Skeletal muscle cell (primary cell): ENCODE data around the gene PANK4.
"Not testable (repeated sequence)": the region's sequence is repeated elsewhere in the genome, so short reads cannot be mapped to it uniquely, and the experiment has no call there.

Experiments used
- DNase-seq: peaks from one replicate; pipeline ENCODE4 v3.0.0-alpha.2; 2010; ENCODE audit warnings: low read depth
- H3K4me3 ChIP-seq: 2 replicates; pipeline ENCODE4 v1.5.1; 2011; ENCODE audit warnings: low read depth, mild to moderate bottlenecking, control low read depth, low read length, moderate library complexity

Gene PANK4

DNA sequence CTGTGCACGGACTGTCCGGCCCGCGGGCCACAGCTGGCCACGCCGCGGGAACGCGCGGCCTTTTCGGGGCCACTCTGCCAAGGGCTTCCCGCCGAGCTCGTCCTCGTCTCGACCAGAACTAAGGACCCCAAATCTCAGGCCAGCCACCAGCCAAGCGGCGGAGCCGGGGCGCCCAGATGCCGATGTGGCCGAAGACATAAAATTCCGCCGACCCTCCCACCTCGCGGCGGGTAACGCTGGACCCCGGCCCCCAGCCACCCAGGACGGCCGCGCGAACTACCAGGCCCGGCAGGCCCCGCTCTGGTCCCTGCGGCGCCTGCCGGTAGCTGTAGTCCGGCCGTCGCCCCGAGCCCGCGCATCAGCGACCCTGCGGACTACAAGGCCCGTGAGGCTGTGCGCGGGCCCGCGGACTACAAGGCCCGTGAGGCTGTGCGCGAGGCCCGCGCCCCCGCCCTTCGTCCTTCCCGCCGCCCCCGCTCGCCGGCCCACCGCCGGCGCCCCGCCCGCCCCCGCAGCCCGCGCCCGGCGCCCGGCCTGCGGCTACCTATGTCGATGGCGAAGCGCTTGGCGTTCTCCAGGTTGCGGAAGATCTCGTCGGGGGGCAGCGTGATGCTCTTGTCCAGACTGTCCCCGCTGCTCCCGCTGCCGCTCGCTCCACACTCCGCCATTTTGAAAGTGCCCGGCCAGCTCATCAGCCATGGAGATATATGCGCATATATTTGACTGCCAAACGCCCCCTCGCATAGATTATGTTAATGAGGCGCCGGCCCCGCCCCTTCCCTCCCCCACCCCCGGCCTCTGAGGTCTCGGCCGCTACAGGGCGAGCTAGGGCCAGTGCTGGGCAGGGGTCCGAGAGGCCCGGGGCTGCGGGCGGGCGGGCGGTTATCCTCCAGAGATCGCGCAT lies at the start of gene PANK4:
PANK4 (minus strand) TSS at position 677 of the 904 bp plus-strand sequence; CDS start at position 668, 9 bp downstream.
- peak; percentile 83 for DNase-seq
- H3K4me3 ChIP-seq = peak within 1 kb of the TSS; percentile 86

DNA sequence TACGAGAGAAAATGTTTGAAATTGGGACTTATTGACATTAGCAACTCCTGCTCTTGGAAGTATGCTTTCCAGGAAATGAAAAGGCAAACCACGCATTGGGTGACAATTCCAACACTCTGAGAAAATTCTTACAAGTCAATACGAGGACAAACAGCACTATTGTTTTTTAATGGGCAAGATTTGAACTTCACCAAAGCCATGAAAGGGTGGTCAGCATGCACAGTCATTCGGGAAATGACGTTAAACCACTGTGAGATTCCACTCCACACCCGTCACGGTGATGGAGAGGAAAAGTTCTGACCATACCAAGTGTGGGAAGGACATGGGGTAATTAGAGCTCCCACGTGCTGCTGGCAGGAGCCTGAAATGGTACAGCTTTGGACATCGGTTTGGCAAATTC lies 48.0 kb upstream of the PANK4 start:
- DNase-seq = no peak
- H3K4me3 ChIP-seq = no peak overlapping the region

DNA sequence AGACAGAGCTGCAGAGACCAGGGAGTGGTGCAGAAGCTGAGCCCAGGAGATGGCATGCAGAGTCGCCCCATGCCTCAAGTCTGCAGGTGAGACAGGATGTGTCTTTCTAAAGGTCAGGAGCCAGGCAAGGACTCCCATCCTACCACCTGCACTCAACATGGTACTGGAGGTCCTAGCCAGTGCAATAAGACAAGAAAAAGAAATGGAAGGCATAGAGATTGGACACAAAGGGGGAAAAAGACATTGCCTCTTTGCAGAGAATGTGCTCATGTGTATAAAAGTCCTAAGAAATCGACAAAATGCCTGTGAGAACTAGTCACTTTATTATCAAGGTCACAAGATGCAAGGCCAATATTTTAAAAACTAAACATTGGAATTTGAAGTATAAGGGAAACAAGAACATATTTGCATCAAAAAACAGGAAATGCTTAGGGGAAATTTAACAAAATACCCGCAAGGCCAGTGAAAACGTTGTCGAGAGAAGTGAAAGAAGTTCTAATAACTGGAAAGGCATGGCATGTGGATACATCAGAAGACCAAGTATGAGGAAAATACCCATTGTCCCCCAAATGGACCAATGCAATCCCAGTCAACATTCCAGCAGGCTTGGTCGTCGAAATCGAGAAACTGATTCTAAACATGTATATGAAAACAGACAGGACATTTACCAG lies 47.0 kb upstream of the PANK4 start:
- no peak for DNase-seq
- no peak overlapping the region for H3K4me3 ChIP-seq

DNA sequence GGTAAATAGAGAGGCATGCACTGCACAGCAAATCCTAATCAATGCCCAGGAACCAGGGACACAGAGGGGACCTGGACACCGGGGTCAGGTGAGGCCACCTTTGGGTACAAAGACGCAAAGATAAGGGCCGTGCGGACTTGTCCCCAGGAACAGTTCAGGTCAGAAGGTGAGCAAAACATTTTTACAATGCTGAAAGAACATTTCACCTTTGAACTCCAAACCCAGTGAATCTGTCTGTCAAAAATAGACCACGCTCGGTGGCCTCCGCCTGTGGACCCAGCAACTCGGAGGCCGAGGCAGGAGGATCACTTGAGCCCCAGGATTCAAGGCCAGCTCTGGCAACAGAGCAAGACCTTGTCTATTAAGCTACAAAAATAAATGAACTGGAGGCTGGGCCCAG lies 45.0 kb upstream of the PANK4 start:
- DNase-seq = no peak
- no peak overlapping the region for H3K4me3 ChIP-seq

DNA sequence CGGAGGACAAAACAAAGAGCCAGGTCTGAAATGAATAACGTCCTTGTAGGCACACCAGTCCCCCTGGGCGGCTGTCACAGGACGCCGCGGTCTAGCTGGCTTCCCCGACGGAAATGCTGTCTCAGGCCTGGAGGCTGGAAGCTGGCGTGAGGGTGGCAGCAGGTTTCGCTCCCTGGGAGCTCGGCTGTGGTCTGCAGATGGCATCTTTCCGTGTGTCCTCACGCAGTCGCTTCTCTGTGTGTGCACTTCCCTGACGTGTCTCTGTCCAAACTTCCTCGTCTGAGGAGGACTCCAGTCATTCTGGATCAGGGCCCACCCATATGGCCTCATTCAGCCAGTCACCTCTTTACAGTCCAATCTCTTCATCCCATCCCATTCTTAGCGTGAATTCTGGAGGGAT lies 43.9 kb upstream of the PANK4 start:
- H3K4me3 ChIP-seq = no peak overlapping the region

DNA sequence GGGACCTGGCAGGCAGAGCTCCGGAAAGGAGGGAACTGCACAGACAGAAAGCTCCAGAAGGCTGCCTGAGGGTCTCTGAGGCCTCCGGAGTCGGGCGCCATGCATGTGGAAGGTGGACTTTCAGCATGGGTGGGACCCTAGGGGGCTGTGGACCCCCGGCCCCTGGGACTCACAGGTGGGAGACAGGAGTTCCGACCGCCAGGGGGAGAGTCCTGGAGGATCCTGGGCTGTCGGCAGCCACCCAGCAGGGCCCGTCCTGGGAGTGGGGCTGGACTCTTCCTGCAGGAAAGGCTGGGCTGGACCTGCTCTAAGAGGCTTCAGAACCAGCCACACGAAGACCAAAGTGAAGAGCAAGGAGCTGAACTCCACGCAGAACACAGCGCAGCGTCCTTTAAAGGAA lies 43.3 kb upstream of the PANK4 start:
- DNase-seq, H3K4me3 ChIP-seq: not testable (repeated sequence)

More for the DNA sequence above, 43.9 kb upstream of the PANK4 start:
- DNase-seq = no peak

DNA sequence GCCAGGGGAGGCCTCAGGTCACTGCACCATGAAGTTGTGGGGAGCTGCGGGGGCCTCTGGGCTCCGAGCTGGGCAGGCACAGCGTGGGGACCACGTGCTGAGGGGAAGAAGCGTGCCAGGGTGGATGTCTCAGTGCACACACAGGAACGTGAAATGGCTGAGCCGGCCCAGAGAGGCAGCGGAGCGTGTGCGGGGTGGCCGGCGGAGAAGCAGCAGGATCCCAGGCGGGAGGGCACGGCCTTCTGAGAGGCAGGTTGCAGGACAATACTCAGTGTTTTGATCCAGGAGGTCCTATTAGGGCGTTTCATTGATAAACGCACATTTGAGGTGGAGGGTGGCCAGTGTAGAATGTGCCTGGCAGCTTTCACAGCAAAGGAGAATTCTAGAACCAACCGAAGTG lies 42.7 kb upstream of the PANK4 start:
- no peak overlapping the region for H3K4me3 ChIP-seq
- no peak for DNase-seq

DNA sequence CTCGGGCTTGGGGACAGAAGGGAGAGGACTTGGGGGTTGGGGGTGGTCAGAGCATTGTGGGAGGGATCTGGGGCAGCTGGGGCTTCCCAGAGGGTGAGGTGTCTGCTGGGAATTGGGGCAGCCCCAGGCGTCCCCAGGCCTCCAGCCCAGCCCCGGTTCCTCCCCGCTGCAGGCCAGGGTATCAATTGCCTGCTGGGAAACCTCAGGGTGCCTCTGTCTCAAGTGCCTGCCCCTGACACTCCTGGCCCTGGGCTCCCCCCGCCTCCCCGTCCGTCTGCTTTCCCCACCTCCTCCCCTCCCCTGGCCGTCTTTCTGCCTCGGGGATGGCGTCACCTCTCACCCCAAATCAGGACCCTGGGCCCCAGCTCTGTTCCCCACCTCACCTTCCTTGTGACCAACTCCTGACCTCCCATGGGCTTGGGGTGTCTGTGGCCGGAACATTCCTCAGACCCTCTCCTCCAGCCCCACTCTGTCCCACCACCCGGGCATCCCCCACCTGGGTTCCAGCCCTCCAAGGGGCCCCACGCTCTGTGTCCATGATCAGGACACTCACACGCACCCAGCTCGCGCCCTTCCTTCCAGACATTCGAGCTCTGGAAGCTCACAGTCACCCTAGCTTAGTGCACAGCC lies 41.9 kb upstream of the PANK4 start:
- H3K4me3 ChIP-seq, DNase-seq: not testable (repeated sequence)

DNA sequence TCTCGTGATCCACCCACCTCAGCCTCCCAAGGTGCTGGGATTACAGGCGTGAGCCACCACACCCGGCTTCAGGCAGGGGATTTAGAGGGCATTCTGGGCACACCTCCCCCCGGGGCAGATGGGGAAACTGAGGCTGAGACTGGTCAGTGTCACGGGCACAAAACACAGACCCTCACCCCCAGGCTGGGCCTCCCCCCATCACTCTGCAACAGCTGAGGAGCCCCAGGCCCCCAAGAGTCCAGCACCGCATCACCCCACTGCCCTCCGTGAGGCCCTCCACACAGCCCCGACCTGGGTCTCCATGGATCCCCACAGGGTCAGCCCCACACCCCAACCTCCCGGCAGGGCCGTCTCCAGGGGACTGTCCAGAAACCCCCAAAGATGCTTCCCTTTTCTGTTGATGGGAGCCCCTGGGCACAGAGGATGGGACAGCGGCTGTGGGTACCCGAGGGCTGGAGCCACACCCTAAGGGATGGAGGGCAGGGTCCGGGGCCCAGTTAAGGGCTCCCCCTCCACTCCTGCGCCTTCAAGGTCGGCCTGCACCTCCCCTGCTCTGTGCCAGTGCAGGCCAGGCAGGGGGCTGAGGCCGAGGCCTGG lies 40.8 kb upstream of the PANK4 start:
- no peak for DNase-seq
- no peak overlapping the region for H3K4me3 ChIP-seq

DNA sequence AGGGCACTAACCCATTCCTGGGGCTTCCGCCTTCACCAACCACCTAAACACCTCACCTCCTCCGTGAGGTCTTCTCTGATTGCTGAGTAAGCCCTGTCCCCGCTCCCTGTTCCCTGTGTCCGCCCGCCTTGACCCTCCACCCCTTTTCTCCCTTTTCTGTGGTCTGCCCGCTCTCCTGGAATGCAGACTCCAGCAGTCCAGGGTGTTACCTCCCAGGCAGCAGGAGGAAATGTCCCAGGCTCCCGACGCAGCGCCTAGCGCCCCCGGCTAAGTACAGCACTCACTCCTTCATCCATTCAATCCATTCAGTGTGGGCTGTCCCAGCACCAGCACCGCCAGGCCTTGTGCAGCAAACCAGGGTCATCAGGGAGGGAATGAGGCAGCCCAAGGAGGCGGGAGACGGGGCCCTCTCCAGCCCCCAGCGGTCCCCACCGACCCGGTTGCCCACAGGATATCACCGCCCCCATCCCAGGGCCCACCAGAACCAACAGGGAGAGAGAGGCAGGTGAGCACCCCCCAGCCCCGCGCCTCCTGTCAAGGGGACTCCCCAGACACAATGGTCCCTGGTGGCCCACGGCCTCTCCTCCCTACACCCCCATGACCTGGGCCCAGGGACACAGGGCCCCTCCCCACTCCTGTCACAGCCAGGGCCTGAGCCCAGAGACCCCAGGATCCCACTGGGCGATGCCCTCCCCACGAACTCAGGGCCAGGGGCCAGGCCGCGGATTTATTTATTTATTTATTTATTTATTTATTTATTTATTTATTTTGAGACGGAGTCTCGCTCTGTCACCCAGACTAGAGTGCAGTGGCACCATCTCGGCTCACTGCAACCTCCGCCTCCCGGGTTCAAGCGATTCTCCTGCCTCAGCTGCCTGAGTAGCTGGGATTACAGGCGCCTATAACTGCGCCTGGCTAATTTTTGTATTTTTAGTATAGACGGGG lies 40.0 kb upstream of the PANK4 start:
- no peak overlapping the region for H3K4me3 ChIP-seq
- DNase-seq = no peak

DNA sequence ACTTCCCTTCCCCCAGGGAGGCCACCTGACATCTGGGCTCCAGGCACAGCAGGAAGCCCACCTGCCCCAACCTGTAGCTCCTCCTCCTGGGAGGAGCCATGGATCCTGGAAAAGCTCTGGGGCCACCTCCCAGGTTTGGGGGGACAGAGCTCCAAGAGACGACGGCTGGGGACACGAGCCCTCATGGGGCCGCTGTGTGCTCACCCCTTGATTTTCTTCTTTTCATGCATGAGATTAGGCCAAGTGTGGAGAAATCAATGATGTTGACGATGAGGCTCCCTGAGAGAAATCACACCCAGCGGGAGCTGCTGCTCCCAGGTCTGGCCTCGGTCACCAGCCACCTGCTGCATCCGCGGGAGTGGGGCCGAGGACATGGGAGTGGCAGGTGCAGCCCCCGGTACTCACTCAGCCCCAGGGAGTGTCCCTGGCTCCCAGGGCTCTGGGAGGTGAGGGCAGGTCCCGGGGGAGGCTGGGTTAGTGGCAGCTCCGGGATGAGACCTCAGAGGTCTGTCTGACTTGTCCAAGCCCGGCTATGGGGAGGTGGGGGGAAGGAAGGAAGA lies 38.5 kb upstream of the PANK4 start:
- no peak for DNase-seq
- H3K4me3 ChIP-seq = no peak overlapping the region

DNA sequence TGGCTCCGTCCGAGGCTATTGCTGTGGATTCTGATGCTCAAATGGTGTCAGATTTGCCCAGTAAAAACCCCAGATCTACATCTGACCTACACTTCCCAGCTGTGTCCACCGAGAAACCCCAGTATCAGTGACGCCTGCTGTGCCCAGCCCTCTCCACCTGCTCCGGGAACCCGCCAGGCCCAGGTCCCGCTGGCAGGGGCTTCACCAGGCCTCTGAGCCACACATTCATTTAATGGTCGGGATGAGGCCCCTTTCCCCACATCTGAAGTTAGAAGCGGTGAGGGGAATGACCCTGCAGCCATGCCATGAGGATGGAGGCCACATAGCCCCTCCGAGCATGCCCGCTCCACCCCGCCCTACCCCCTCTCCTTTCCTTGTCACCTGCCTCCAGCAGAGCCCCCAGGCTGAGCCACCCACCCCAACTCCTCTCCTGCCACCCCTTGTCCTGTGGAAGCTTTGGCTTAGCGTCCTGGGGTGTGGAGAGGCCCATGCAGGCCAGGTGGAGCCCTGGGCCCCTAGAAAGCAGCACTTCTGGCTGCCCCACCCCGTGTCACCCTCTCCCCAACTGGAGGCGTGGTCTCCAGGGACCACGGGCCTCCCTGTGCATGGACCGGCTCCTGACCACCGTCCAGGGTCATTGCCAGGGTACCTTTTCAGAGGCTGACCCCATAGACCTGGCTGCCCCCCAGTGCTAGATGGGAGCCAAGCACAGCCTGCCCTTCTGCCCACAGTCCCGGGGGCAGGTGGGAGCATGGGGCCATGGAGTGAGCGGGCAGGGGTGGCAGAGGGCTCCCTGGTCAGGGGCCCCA lies 37.8 kb upstream of the PANK4 start:
- no peak for DNase-seq

DNA sequence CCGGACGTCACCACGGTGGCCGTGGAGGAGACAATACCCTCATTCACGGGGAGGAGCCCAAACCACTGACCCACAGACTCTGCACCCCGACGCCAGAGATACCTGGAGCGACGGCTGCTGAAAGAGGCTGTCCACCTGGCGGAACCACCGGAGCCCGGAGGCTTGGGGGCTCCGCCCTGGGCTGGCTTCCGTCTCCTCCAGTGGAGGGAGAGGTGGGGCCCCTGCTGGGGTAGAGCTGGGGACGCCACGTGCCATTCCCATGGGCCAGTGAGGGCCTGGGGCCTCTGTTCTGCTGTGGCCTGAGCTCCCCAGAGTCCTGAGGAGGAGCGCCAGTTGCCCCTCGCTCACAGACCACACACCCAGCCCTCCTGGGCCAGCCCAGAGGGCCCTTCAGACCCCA lies 36.8 kb upstream of the PANK4 start:
- H3K4me3 ChIP-seq = no peak overlapping the region

More for the DNA sequence above, 37.8 kb upstream of the PANK4 start:
- no peak overlapping the region for H3K4me3 ChIP-seq

DNA sequence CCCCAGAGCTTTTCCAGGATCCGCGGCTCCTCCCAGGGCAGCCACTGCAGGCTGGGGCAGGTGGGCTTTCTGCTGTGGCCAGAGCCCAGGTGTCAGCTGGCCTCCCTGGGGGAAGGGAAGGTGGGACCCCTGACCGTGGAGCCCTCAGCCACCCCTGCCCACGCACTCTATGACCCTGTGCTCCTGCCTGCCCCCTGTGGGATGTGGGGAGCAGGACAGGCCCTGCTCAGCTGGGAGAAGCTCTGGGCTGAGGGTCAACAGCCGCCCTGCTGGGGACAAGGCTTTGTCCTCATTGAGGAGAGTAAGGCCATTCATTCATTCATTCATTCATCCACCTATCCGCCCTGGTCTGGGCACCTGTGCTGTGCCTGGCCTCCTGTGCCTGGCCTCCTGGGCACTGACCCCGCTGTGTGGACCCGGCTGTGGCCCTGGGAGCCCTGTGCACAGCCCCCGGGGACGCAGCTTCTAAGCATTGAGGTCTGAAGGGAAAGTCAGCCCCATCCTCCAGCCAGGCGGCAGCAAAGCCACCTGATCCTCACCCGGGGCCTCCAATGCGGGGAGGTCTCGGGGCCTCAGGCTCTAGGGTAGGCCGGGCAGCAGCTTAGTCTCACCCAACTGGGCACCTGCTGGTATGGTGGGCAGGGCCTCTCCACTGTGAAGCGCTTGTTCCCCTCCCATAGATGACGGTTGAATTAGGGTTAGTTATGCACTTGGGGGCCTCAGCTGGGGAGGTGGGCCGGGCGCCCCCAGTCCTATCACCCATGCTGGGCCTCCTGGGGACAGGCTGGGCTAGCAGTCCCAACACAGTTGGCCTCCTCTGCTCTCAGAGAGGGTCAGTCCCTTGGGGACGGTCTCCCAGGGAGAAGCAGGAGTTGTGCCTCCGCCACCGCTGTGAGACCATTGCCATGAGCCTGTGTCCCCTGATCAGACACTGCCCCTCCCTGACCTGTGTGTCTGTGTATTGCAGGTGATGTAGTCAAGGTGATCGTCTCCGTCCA lies 35.8 kb upstream of the PANK4 start:
- no peak overlapping the region for H3K4me3 ChIP-seq
- no peak for DNase-seq

More for the DNA sequence above, 36.8 kb upstream of the PANK4 start:
- no peak for DNase-seq

DNA sequence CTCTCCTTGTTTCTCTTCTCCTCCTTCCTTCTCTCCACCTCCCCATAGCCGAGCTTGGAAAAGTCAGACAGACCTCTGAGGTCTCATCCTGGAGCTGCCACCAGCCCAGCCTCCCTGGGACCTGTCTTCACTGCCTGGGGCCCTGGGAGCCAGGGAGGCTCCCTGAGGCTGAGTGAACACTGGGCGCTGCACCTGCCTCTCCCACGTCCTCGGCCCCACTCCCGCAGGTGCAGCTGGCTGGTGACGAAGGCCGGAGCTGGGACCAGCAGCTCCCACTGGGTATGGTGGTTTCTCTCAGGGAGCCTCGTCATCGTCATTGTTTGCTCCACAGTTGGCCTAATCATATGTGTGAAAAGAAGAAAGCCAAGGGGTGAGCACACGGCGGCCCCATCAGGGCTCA lies 35.0 kb upstream of the PANK4 start:
- H3K4me3 ChIP-seq = no peak overlapping the region
- DNase-seq = no peak

DNA sequence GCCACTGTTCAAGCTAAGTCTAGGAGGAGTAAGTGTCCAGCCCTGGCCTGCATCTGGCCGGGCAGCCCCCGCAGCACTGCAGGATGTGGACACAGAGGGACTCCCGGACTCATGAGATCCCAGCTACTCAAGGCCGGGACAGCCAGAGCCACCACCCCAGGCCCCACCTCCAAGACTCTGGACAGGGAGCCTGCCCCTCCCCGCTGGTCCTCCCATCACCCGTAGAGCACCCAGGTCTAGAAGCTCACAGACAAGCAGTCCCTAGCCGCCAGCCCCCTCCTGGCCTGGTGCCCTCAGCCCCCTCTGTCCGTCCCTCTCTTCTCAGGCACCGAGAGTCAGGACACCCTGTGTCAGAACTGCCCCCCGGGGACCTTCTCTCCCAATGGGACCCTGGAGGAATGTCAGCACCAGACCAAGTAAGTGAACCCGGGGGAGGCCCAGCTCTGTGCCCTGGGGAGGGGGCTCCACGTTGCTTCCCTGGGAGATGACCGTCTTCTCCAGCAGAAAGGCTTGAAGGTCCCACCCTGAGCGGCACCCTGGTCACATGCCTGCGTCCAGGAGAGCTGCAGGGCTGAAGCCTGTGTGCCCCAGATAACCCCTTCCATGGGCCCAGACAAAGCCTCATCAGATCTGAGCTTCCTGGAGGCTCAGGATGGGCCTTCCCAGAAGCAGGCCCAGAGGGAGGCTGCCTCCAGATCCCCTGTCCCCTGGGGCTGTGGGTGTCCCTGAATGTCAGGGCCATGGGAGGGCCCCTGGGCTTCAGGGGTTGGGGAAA lies 34.1 kb upstream of the PANK4 start:
- DNase-seq = no peak
- H3K4me3 ChIP-seq = no peak overlapping the region
